NCI-H1048 (cell line): ENCODE data around the gene GRAP2.
"Not testable (repeated sequence)": the region's sequence is repeated elsewhere in the genome, so short reads cannot be mapped to it uniquely, and the experiment has no call there.

Experiments used
- DNase-seq: peaks from one replicate; lab custom pipeline; 2025; lab: John Stamatoyannopoulos, UW

The GRAP2 gene

GRCh38 chr22:39900306-39901227 lies at the start of gene GRAP2:
GRAP2 (plus strand) TSS chr22:39901084; CDS start chr22:39947107, 46,023 bp downstream.
- DNase-seq: no peak

GRCh38 chr22:39851606-39852315 lies 49.1 kb upstream of the GRAP2 start:
- no peak for DNase-seq

GRCh38 chr22:39852799-39853198 lies 48.1 kb upstream of the GRAP2 start:
- no peak for DNase-seq

- no peak for DNase-seq
Measured at GRCh38 chr22:39856588-39856987, 44.3 kb upstream of the GRAP2 start.

GRCh38 chr22:39859903-39860588 lies 40.8 kb upstream of the GRAP2 start:
- no peak for DNase-seq

- DNase-seq: no peak
Measured at GRCh38 chr22:39868741-39869140, 32.1 kb upstream of the GRAP2 start.

- DNase-seq: not testable (repeated sequence)
Measured at GRCh38 chr22:39869797-39870196, 31.1 kb upstream of the GRAP2 start.

GRCh38 chr22:39871008-39871798 lies 29.7 kb upstream of the GRAP2 start:
- DNase-seq: no peak

- no peak for DNase-seq
Measured at GRCh38 chr22:39872548-39872947, 28.3 kb upstream of the GRAP2 start.

- no peak for DNase-seq
Measured at GRCh38 chr22:39873965-39874364, 26.9 kb upstream of the GRAP2 start.

GRCh38 chr22:39875176-39875885 lies 25.6 kb upstream of the GRAP2 start:
- not testable (repeated sequence) for DNase-seq

GRCh38 chr22:39877079-39877845 lies 23.6 kb upstream of the GRAP2 start:
- DNase-seq: no peak

- no peak for DNase-seq
Measured at GRCh38 chr22:39880722-39881121, 20.2 kb upstream of the GRAP2 start.

- no peak for DNase-seq
Measured at GRCh38 chr22:39883057-39883456, 17.8 kb upstream of the GRAP2 start.

GRCh38 chr22:39889924-39890323 lies 11.0 kb upstream of the GRAP2 start:
- DNase-seq: not testable (repeated sequence)

GRCh38 chr22:39893526-39893925 lies 7.4 kb upstream of the GRAP2 start, which contains the start of gene ENTHD1:
ENTHD1 (minus strand) TSS chr22:39893760; CDS start chr22:39887748, 6,012 bp downstream.
- no peak for DNase-seq

- DNase-seq: no peak
Measured at GRCh38 chr22:39894554-39895092, 6.3 kb upstream of the GRAP2 start.

GRCh38 chr22:39895682-39896081 lies 5.2 kb upstream of the GRAP2 start:
- DNase-seq: no peak

- DNase-seq: no peak
Measured at GRCh38 chr22:39896313-39896996, 4.4 kb upstream of the GRAP2 start.
